ENCODE results near the gene AKT3.

Gene AKT3

GRCh38 chr1:243597383-243597782 is 252.7 kb downstream of the AKT3 start:
- Histone ChIP-seq H3K9me3 (ENCODE audit: control insufficient read depth, insufficient read depth, low read length) (no peaks in the 10 kb centered on the region), H3K27ac (ENCODE audit: low read depth, low read length) (no peak overlapping the region), H3F3A (ENCODE audit: control insufficient read depth, insufficient read depth) (no peaks in the 10 kb centered on the region), H4K20me1 (ENCODE audit: control insufficient read depth, insufficient read depth, low read depth, low read length) (no peaks in the 10 kb centered on the region), H3K4me1 (ENCODE audit: control insufficient read depth, low read length) (peaks cover 12% of the 10 kb centered on the region), H3K79me2 (ENCODE audit: control insufficient read depth, low read length) (no peaks in the 10 kb centered on the region), H3K4me2 (ENCODE audit: low read length) (no peak overlapping the region), H3K4me3 (ENCODE audit: low read length) (no peak overlapping the region), H3K9me2 (replicated peaks; ENCODE audit: control insufficient read depth, low read length) (no peaks in the 10 kb centered on the region), H3K27me3 (ENCODE audit: control insufficient read depth, low read length) (no peaks in the 10 kb centered on the region), H3K36me3 (ENCODE audit: control insufficient read depth, low read length) (no peaks in the 10 kb centered on the region)
- TF ChIP-seq EZH2phosphoT487 (IDR thresholded peaks at IDR 0.05; ENCODE audit: borderline replicate concordance, low read length) = no peak
- TF ChIP-seq CTCF (IDR thresholded peaks at IDR 0.05; ENCODE audit: low read depth, low read length, poor library complexity, severe bottlenecking) = no peak

- Histone ChIP-seq H3K27ac (ENCODE audit: low read depth, low read length) (no peak overlapping the region), H3K4me2 (ENCODE audit: low read length) (no peak overlapping the region), H3K9me3 (ENCODE audit: control insufficient read depth, insufficient read depth, low read length) (no peaks in the 10 kb centered on the region), H3K4me1 (ENCODE audit: control insufficient read depth, low read length) (peaks cover 12% of the 10 kb centered on the region), H3K27me3 (ENCODE audit: control insufficient read depth, low read length) (no peaks in the 10 kb centered on the region), H4K20me1 (ENCODE audit: control insufficient read depth, insufficient read depth, low read depth, low read length) (no peaks in the 10 kb centered on the region), H3F3A (ENCODE audit: control insufficient read depth, insufficient read depth) (no peaks in the 10 kb centered on the region), H3K4me3 (ENCODE audit: low read length) (no peak overlapping the region), H3K36me3 (ENCODE audit: control insufficient read depth, low read length) (no peaks in the 10 kb centered on the region), H3K79me2 (ENCODE audit: control insufficient read depth, low read length) (no peaks in the 10 kb centered on the region), H3K9me2 (replicated peaks; ENCODE audit: control insufficient read depth, low read length) (no peaks in the 10 kb centered on the region)
- no peak for TF ChIP-seq CTCF (IDR thresholded peaks at IDR 0.05; ENCODE audit: low read depth, low read length, poor library complexity, severe bottlenecking)
- no peak for TF ChIP-seq EZH2phosphoT487 (IDR thresholded peaks at IDR 0.05; ENCODE audit: borderline replicate concordance, low read length)
Measured at GRCh38 chr1:243596431-243597062, 253.5 kb downstream of the AKT3 start.

GRCh38 chr1:243595527-243596210 is 254.4 kb downstream of the AKT3 start:
- H3K4me1 ChIP-seq (ENCODE audit: control insufficient read depth, low read length) = peaks cover 13% of the 10 kb centered on the region

More at GRCh38 chr1:243595527-243596210, 254.4 kb downstream of the AKT3 start:
- H3K36me3 ChIP-seq (ENCODE audit: control insufficient read depth, low read length) = no peaks in the 10 kb centered on the region
- no peak overlapping the region for H3K4me3 ChIP-seq (ENCODE audit: low read length)
- H3K27me3 ChIP-seq (ENCODE audit: control insufficient read depth, low read length) = no peaks in the 10 kb centered on the region
- no peak overlapping the region for H3K4me2 ChIP-seq (ENCODE audit: low read length)
- no peaks in the 10 kb centered on the region for H3K79me2 ChIP-seq (ENCODE audit: control insufficient read depth, low read length)
- no peaks in the 10 kb centered on the region for H3K9me2 ChIP-seq (replicated peaks; ENCODE audit: control insufficient read depth, low read length)
- no peaks in the 10 kb centered on the region for H4K20me1 ChIP-seq (ENCODE audit: control insufficient read depth, insufficient read depth, low read depth, low read length)
- no peak overlapping the region for H3K27ac ChIP-seq (ENCODE audit: low read depth, low read length)
- H3F3A ChIP-seq (ENCODE audit: control insufficient read depth, insufficient read depth) = no peaks in the 10 kb centered on the region
- no peaks in the 10 kb centered on the region for H3K9me3 ChIP-seq (ENCODE audit: control insufficient read depth, insufficient read depth, low read length)
- no peak for TF ChIP-seq EZH2phosphoT487 (IDR thresholded peaks at IDR 0.05; ENCODE audit: borderline replicate concordance, low read length)
- TF ChIP-seq CTCF (IDR thresholded peaks at IDR 0.05; ENCODE audit: low read depth, low read length, poor library complexity, severe bottlenecking) = no peak
